B cell (primary cell): Measurements from ENCODE around the gene VSTM2B.

Experiments used
- EZH2 ChIP-seq: IDR thresholded peaks from 2 replicates; pipeline ENCODE4 v1.6.1; 2012; ENCODE audit warnings: borderline replicate concordance, low read depth, mild to moderate bottlenecking, moderate library complexity, low read length; ENCODE audit not compliant: insufficient read depth, poor library complexity, severe bottlenecking
- TF ChIP-seq, protein P1 (sequence below): fragments of 200-600 bp; IDR thresholded peaks from one replicate; pipeline ENCODE4 v1.8.0; 2022; ENCODE audit warnings: antibody characterized with exemption, mild to moderate bottlenecking

DNA sequence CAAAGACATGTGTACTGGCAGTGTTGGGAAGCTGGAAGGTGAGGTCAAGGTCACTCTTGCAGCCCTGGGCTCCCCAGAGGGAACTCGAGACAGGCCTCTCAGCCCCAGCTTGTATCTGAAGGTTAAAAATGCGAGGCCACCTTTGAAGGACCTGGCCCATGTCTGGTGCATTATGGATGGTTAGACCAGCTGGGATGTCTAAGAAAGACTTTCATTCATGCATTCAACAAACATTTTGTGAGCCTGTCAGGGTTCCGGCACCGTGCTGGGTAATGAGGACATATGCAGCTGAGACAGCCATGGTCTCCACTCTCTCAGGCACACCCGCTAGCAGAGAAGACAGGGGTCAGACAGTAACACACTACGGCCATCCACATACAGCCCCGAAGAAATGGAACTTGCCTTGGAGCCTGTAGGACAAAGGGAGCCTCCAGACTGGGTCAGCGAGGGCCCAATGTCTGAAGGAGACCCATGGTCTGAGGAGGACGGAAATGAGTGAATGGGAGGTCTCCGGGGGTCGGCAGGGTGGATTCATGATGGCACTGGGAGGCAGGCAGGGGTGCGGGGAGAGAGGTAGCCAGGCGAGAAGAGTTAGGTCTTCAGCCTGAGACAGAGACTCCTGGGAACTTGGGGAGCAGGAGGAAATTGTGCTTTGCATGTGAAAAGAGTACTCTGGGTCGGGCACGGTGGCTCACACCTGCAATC, 19.0 kb downstream of the VSTM2B start:
- TF ChIP-seq, protein P1, sequence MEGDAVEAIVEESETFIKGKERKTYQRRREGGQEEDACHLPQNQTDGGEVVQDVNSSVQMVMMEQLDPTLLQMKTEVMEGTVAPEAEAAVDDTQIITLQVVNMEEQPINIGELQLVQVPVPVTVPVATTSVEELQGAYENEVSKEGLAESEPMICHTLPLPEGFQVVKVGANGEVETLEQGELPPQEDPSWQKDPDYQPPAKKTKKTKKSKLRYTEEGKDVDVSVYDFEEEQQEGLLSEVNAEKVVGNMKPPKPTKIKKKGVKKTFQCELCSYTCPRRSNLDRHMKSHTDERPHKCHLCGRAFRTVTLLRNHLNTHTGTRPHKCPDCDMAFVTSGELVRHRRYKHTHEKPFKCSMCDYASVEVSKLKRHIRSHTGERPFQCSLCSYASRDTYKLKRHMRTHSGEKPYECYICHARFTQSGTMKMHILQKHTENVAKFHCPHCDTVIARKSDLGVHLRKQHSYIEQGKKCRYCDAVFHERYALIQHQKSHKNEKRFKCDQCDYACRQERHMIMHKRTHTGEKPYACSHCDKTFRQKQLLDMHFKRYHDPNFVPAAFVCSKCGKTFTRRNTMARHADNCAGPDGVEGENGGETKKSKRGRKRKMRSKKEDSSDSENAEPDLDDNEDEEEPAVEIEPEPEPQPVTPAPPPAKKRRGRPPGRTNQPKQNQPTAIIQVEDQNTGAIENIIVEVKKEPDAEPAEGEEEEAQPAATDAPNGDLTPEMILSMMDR = no peak
- no peak for TF ChIP-seq EZH2
